GM21528 (cell line): ENCODE data around the gene ARID5B.
A peak's percentile ranks its signal among the peaks of the same experiment; 100 is the strongest.

Source experiments
- ATAC-seq: cut with Tn5 transposase; IDR thresholded peaks from one replicate; pipeline ENCODE4 v1.9.1; 2021; ENCODE audit warnings: mild to moderate bottlenecking, moderate library complexity; ENCODE audit not compliant: unreplicated experiment, low FRiP score

Gene ARID5B

DNA sequence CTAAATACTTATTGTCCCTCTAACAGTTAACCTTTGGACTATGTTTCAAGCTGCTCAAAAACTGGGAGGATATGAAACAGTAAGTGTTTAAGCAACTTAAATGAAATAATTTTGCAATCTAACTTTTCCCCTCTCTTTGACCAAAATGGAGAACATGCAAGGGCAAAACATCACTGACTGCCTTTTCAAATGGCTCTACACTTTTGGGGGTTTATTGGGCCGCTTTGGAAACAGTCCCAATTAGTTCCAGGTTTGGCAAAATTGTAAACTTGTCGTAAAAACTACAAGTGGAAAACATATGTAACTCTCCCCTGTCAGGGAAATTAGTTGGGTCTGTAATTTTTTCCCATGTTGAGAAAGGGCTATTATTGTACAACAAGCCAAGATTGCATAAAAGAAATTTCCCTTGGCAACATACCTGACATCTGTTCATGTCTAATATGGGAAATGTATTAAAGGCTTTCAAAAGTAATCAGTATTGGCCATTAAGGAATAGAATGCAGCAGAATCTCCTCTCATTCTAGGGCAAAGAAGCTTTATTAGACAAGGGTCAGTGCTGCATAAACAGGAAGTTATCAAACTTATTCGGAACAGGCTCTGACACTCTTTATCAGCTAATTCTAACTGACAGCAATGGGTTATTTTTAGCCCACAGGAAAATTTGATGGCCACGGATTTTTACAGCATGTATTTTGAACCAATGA lies 157.9 kb downstream of the ARID5B start:
- ATAC-seq = no peak

DNA sequence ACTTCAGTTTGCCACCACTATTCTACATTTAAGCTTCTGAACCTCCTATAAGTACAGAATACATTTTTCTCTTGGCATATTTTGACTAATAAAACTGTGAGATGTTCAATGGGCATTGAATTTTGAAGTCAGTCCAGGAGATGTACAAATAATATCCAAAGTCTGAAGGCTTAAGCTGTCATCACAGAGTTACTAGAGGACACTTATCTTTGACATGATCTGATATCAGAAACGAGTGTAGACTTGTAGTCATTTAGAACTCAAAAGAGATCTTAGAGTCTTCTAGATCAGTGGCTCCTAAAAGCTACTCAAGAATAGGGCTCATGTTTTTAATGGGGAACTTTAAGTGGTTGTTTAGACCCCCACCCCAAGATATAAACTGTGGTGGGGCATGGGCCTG lies 160.5 kb downstream of the ARID5B start:
- ATAC-seq = no peak

DNA sequence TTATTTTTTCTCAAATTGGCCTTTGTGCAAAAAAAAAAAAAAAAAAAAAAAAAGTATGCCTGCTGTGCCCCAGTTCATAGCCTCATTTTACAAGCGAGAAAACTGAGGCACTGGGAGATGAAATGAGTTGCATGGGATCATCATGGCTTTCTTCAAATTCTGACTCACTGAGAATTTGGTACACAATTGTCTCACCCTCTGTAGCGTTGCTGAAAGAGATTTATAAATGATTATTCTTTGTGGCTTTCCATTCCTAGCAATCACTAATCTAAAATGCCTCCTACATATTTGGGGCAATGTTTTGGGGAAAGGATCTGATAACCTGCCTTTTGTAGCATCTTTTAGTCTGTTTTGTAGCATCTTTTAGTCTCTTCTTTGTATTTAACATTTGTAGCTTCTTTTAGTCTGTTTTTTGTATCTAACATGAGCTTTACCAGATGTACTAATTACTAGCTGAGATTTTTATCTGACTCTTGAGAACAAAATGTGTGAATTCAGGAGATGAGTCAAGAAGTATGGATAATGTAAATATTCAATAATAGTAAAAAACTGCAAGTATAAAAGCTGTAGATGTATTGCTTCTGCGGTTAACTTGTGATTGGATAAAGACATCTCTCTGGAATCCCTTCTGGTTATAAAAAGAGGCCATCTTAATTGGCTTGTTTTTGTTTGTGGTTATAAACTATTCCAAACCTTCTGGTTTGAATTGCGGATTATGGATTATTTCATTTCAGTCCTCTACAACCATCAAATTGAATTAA lies 161.4 kb downstream of the ARID5B start:
- ATAC-seq = no peak

DNA sequence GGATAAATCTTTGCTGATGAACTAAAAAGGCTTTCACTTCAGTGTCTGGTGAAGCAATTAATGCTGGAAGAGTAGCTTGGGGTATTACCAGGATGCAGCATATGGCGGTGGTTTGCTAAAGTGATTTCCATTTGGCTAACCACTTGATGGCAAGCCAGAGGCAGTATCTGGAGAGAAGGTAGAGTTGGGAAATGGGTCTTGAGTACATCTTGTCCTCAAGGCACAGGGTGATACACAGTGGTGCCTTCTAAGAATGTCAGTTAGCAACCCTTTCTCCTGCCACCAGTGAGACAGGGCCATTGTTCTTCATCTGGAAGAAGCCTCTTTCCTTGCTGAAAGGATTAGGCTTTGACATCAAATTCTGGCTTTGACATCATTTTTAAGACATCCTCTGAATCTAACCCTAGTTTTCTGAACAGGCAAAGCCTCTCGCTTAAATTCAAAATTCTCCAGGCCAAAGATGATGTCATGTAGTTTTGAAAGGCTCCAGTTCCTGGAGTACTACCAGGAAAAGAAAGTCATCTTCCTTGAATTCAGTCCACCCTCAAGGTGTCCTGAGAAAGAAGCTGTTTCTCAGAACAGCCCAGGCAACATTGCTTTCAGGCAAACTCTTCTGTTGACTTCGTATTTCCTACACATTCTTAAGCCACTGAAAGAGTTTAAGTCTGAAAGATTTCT lies 162.4 kb downstream of the ARID5B start:
- ATAC-seq = no peak

DNA sequence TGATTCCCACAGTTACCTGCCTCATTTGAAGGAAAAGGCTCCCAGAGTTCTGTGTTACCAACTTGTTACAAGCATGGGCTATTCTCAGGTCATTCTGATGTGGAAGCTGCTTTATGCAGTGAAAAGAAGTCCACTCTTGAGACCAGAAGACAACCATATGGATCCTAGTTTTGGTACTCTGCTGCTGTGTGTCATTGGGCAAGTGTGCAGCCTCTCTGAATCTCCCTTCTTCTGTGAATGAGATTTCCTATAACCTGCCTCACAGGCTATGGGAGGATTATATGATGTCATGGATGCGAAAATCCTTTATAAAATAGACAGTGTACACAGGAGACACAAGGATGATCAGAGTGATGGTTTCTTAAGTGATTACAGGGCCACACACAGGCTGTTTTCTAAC lies 166.1 kb downstream of the ARID5B start:
- no peak for ATAC-seq

DNA sequence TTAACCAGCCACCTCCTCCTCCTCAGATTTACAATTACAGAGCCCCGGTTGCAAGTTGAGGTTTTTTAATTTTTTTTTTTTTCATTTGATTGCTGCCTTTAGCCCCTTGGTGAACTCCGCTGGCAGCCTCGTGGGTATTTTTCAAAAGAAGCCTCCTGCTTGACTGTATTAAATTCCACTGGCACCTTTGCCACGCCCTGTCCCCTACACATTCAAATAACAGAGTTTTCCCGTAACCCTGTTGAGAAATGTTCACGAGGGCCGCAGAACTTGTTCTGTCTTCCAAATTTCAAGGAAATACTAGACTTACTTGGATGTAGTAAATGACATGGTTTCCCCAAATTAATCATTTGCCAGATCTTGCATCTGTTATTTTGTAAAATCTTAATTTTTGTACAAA lies 167.0 kb downstream of the ARID5B start:
- no peak for ATAC-seq

DNA sequence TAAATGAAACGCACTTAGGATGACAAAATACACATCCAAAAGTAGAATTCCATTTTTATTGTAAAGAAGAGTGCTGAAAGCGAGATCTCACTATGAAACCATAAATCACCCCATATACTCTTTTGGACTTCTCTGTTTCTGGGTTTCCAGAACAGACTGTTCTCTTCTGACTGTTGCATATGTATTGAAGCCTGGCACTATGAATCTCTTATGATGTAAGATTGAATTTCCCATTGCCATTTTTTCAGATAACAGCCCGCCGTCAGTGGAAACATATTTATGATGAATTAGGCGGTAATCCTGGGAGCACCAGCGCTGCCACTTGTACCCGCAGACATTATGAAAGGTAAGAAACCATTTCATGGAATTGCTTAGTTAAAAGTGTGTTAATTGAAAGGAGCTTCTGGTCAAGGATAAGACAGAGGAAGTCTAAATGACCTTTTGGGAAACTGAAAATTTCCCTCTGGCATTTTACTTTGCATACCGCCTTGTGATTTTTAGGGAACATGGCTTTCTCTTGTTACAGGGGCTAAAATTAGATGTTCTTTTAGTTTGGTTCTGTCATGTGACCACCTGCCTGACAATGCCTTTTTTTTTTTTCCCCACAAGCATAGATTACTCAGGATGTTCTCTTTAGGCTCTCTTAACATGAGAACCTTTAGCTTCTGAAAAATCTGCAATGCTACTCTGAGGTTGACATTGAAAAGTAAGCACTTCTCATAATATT lies 168.1 kb downstream of the ARID5B start:
- ATAC-seq = no peak

DNA sequence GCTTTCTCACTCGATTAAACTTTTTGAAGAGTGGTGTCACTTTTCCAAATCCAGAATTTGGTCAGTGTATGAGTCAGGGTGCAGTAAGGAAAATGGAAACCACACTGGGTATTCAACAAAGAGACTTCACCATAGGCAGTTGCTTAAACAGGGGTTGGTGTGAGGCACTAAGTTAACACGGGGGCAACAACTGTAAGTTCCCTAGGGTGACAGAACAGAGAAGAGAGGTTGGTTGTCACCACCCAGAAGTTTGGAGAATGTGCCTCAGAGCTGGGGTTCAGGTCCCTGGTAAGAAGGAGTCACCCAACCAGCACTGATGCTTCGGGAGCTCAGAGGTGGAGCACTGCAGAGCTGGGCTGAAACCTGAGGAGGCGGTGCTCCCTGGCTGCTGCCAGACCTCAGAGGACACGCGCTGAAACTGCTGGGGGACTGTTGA lies 170.4 kb downstream of the ARID5B start:
- ATAC-seq = no peak

DNA sequence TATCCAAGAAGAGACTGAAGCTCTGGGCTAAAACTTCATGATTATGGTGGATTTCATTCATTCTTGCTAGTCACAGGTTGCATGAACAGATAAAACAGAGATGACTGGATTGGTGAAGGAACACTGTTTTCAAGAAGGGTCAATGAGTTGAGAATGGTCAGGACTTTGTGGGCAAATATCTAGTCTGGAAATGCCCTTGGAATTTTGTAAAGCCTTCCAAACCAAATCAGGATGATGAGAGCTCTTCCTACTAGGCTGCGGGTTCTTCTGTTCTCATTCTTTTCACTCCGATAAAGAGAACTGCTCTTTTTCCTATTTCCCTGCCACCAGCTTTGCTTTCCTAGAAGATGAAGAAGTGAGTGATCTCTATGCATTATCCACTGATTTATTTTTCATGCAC lies 171.4 kb downstream of the ARID5B start:
- no peak for ATAC-seq

DNA sequence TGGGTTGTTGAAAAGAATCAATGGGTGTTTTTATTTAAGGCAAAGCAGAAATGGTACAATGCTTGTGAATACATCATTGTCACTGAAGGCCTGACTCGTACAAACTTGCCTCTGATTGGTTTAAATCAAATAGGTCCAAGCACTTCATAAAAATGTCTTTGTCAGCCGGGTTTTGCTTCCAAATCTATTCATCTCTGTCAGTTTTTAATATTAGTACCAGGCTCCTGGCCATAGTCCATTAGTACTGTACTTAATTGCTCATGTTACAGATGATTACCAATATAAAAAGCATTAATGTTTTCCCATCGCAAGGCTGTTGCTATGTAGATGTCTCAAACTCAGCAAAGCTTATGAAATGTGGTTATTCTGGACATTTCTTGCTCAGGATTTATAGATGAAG lies 171.9 kb downstream of the ARID5B start:
- no peak for ATAC-seq

DNA sequence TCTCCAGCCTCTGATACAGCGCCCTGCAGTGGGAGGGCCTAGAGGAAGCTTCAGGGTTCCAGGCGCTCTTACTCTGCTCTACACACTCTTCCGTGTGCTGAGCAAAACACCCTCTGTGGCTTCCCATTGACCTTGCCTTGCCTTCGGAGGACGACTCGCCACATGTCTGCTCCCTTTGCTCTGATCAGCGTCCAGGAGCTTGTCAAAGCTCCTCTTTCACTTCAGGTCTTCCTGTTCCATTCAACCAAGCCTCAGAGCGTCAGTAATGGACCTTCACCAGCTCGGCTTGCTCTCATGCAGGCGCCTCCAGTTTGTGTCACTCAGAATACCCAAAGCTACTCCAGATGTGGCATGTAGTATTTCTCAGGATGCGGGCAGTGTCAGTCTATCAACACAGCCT lies 173.9 kb downstream of the ARID5B start:
- no peak for ATAC-seq

DNA sequence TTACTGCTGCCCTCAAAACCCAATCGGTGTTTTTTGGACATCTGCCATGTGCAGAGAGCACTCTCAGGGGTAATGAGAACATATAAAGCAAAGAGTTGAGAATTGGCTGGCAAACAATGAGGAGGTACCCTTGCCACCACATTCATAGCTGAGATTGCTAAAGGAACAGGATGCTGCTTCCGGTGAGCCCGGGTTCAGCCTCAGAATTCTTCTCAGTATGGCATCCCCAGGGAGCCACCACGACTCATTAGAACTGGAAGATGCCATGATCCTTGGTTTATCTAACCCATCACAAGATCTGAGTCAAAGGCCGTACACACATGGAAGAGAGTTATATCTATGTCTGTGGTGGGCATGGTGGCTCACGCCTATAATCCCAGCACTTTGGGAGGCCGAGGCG lies 174.4 kb downstream of the ARID5B start:
- ATAC-seq = no peak

DNA sequence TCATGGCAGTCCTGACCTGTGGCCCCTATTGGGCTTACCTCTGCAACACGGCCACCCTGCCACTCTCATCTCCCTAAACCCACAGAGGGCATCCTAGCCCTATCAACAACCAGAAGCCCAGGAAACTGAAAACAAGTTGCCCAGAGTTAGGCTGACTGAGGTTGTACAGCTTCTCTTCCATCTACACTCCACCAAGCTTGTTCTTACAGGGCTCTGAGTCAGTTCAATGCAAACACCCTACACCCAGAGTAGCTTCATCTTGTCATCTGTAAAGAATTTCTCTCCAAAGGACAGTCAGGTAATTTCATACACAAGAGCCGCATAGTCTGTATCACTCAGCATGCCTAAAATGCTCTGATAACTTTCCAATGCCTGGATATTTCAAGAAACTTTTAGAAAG lies 175.4 kb downstream of the ARID5B start:
- ATAC-seq = no peak

DNA sequence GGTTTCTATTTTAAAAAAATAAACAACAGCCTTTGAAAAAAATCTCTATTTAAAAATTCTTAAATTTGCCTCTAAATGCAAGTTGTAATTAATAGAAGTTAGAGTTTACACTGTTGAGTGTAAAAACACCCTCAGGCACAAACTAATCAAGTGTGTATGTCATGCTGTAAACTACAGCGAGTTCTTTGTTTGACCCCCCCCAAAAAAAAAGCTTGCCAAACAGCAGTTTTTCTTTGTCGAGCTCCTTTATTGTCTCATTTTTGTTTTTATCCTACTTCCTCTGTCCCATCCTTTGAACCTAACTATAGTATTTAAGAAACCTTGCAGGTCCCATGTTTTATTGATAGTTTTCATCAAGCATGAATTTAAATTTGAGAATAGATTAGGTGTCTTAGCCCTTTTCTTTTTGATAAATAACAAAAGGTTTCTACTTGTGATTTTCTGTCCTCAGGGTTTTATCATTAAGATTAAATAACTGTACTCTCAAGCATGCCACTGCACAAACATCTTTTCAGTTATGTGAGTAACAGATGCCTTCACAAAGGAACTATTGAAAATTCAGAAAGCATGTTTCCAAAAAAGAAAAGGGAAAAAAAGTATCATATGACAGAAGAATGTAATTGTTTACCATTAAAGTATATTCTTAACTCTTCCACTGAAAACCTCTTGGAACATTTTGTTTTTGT lies 176.0 kb downstream of the ARID5B start:
- no peak for ATAC-seq

DNA sequence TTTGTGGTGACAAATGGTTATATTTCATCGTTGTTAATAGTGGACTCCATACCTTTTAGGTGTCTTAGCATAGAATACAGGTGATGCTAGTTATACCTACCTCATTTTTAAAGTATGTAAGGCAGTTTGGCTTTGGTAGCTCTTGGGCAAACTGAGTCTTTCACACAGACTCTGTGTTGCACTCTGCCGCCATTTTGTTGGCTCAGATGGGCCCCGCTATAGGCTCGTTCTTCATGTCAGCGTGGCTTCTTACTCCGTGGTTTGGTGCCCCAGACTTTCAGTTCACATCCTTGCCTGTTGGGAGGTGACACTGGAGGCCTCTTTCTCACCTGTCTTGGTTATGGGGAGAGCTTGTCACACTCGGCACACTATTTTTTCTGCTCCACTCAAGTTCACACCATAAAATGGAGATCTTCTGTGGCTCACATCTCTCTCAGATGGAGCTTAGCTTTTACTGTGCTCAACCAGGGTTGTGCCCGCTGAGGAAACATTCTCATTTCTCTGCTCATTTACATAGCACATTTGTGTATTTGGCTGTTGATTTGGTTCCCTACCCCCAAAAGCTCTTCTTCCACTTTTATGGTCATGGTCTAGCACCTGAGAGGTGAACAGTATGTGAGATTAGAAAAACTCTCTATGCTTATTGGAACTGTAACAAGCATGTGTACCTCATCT lies 178.5 kb downstream of the ARID5B start:
- ATAC-seq = peak; percentile 74

DNA sequence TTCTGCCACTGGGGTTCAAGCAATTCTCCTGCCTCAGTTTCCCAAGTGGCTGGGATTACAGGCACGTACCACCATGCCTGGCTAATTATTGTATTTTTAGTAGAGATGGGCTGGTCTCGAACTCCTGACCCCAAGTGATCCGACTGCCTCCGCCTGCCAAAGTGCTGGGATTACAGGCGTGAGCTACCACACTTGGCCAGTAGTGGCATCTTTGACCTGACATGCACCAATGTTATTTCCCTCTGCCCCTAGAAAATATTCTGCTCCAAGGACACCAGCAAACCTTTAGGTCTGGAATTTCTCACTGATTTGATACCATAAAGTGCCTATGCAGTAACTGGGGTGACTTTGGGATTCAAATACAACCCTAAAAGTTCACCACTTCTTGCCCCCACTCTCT lies 179.4 kb downstream of the ARID5B start:
- ATAC-seq = no peak

DNA sequence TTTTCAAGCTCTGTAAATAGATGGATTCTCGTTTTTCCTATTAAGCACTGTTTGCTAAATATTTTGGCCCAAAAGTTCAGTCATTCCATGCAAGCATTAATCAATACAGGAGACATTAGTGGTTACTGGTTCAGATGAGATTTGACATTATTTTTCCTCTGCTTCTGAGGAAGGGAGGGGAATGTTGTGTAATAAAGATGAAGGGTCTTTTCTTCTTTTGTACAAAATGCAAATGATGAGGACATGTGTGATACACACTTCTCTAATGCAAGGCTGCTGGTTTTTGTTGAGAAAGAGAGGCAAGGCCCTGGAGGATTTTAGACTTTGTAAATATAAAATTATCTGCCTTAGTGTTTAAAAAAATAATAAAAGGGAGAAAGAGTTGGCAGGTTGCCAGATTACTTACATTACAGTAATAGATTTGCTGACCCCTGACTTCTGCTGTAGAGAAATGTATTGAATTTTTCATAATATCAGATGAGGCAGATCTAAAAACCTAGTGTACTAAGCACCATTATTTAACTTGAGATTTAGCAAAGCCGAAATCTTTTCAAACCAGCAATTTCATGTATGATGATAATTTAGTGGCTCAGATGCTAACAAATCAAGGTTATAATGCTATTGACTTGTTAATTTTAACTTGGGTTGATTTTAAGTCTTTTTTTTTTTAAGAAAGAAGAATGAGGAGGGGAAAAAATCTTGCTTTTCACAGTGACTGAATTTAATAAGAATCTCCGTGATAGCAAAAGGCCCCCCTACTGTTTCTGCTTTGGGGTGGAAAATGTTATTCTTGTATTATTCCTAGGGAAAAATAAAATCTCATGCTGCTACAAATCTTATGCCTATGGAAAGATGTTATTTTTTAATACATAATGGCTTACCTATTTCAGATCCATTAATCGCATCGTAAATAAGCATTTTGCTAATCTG lies 180.1 kb downstream of the ARID5B start:
- ATAC-seq = no peak

DNA sequence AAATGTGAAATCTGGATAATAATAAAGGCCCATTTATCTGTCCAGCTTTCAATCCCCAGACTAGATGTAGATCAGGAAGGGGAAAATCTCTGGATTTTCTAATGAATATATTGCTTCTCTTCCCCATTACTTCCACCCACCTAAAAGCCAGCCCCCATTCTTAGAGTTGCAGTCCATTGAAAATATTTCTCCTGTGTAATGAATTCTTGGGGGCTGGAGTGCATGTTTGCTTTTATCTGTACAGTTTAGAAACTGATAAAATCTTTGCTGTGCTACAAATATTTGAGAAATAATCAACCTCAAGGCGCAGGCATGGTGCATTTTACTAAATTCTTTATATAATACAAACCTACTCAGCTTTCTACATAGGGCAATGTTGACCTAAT lies 180.8 kb downstream of the ARID5B start:
- ATAC-seq = no peak
